ENCODE data around the gene BLTP2.
A peak's percentile ranks its signal among the peaks of the same experiment; 100 is the strongest.

DNA sequence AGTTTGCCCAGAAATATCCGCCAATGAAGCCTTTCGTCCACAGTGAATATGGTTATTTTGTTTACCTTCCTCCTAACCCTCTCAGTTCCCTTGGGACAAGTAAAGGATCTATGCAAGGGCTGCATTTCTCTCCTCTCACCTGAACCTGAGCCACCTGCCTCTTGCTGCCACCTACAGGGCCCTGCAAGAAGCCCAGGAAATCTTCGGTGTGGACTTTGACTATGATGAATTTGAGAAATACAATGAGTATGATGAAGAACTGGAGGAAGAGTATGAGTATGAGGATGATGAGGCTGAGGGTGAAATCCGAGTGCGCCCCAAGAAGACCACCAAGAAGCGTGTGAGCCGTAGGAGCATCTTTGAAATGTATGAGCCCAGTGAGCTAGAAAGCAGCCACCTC lies 31.0 kb upstream of the BLTP2 start:
- TF ChIP-seq SMAD3 (CRISPR knock-in tag; IDR thresholded peaks at IDR 0.05; ENCODE audit: borderline replicate concordance) (no peak), STAT6 (CRISPR knock-in tag; conservative IDR thresholded peaks at IDR 0.05; ENCODE audit: low read depth) (no peak), CTCF (IDR thresholded peaks at IDR 0.05) (0 out of 2 replicates have a peak, but pooled peaks have one; percentile 6), FOXJ3 (CRISPR knock-in tag; IDR thresholded peaks at IDR 0.05; ENCODE audit: borderline replicate concordance) (no peak), TP53 (CRISPR knock-in tag; IDR thresholded peaks at IDR 0.05) (no peak), ELF4 (CRISPR knock-in tag; IDR thresholded peaks at IDR 0.05; ENCODE audit: low read depth) (no peak), FOXP1 (CRISPR knock-in tag; IDR thresholded peaks at IDR 0.05; ENCODE audit: borderline replicate concordance) (no peak), ATF6 (CRISPR knock-in tag; IDR thresholded peaks at IDR 0.05) (no peak)
- TF ChIP-seq, protein P1, sequence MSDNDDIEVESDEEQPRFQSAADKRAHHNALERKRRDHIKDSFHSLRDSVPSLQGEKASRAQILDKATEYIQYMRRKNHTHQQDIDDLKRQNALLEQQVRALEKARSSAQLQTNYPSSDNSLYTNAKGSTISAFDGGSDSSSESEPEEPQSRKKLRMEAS (CRISPR knock-in tag; IDR thresholded peaks at IDR 0.05): no peak
- TF ChIP-seq, protein P2, sequence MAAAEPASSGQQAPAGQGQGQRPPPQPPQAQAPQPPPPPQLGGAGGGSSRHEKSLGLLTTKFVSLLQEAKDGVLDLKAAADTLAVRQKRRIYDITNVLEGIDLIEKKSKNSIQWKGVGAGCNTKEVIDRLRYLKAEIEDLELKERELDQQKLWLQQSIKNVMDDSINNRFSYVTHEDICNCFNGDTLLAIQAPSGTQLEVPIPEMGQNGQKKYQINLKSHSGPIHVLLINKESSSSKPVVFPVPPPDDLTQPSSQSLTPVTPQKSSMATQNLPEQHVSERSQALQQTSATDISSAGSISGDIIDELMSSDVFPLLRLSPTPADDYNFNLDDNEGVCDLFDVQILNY (CRISPR knock-in tag; IDR thresholded peaks at IDR 0.05): no peak

Data from WTC11 (cell line).